ENCODE data around the gene ADGRF4. TPM values are rescaled to one million over a fixed set of nuclear protein-coding genes. Genes with fewer than 3 reads are reported as not detected.

Gene ADGRF4
- total and polyA plus RNA-seq, 2 of the 8 experiments (the other 6 are each of a cell fraction or from before 2014, with no cell fraction given): 0.02 TPM; not detected in 1

DNA sequence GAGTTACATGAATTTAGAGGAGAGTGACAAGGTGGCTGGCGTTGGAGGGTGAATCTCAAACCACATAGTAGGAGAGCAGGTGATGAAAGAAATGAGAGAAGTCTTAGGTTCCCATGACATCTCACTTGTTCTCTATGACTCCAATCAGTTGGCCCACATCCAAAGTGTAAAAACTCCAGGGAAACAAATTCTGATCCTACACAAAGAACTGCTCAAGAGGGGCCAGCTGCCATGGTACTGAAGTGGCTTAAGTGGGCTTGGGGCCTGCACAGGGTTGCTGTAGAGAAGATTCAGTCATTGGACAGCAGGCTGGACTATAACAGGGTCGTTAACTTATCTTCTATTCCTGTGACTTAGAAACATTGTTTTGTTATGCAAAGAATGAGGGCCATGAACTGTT is 7.6 kb upstream of the ADGRF4 start:
- H4K20me1 ChIP-seq (replicated peaks in 1 of 2; ENCODE audit: control insufficient read depth in 1 of 2, insufficient read depth in 2 of 2, low read length in 2 of 2): no peaks in the 10 kb centered on the region
- H2BK120ac ChIP-seq (replicated peaks; ENCODE audit: low read depth, low read length): no peak overlapping the region
- FAIRE-seq (no peak), DNase-seq (ENCODE audit: low read depth in 1 of 2, low spot score in 2 of 2) (no peak)
- H2AFZ ChIP-seq (ENCODE audit: low read length): no peak overlapping the region
- no peak overlapping the region for H3K4me2 ChIP-seq (ENCODE audit: insufficient read depth in 1 of 2, low read depth in 2 of 2, low read length in 2 of 2)
- no peak overlapping the region for H2BK20ac ChIP-seq (ENCODE audit: low read length)
- H3K36me3 ChIP-seq (ENCODE audit: control insufficient read depth in 2 of 4, insufficient read depth in 4 of 4, low read length in 3 of 4): no peaks in the 10 kb centered on the region
- H2BK5ac ChIP-seq (ENCODE audit: low read depth, low read length): no peak overlapping the region
- ChIA-PET POLR2A (ENCODE audit: partially characterized antibody) (interaction anchor here (0.6 kb wide), 1 partner anchor 324 kb away, joined by 4 read pairs; no protein-coding TSS in a partner anchor), CTCF (ENCODE audit: partially characterized antibody) (interaction anchor here (0.9 to 1.4 kb wide), 4 partner anchors 15 to 57 kb away, joined by 3 to 5 read pairs (median 3); no protein-coding TSS in a partner anchor)
- H2AK5ac ChIP-seq (ENCODE audit: low read depth, low read length): no peak overlapping the region
- H3K27ac ChIP-seq (ENCODE audit: low read depth, low read length): no peak overlapping the region
- no peak overlapping the region for H3K9ac ChIP-seq (replicated peaks in 1 of 4; ENCODE audit: extremely low read depth in 1 of 4, low read depth in 3 of 4, low read length in 3 of 4)
- no peak overlapping the region for H4K91ac ChIP-seq (replicated peaks; ENCODE audit: insufficient read length, low read length)
- no peak overlapping the region for H4K8ac ChIP-seq (ENCODE audit: extremely low read depth, insufficient read depth, low read length)
- no peak overlapping the region for H3K56ac ChIP-seq (replicated peaks; ENCODE audit: insufficient read length, low read depth, low read length)
- 79% methylated on average over 2 of the region's 2 CpGs; no CpG with 5 or more reads in 1 of the 2 experiments for WGBS, 2 experiments (ENCODE audit: extremely low coverage in 1 of 2, insufficient coverage in 1 of 2, insufficient read length in 1 of 2, insufficient replicate concordance in 2 of 2, low coverage in 1 of 2, low lambda C conversion rate in 2 of 2, missing lambda C conversion rate in 1 of 2)
- no peak overlapping the region for H2BK15ac ChIP-seq (ENCODE audit: low read length)
- H3K18ac ChIP-seq (ENCODE audit: extremely low read depth, low read length): no peak overlapping the region
- no peaks in the 10 kb centered on the region for H3K79me2 ChIP-seq (ENCODE audit: control insufficient read depth in 1 of 2, insufficient read depth in 2 of 2, low read length in 2 of 2)
- no peak overlapping the region for H2BK12ac ChIP-seq (ENCODE audit: low read depth, low read length)
- no peaks in the 10 kb centered on the region for H3K79me1 ChIP-seq (ENCODE audit: low read depth, low read length)
- no peaks in the 10 kb centered on the region for H3K4me1 ChIP-seq (replicated peaks in 1 of 4; ENCODE audit: control insufficient read depth in 3 of 4, insufficient read depth in 4 of 4, low read length in 3 of 4)
- H3K27me3 ChIP-seq (replicated peaks in 1 of 4; ENCODE audit: control insufficient read depth in 3 of 4, extremely low read depth in 1 of 4, insufficient read depth in 3 of 4, low read length in 3 of 4): no peaks in the 10 kb centered on the region
- H3K23ac ChIP-seq (ENCODE audit: insufficient read length): no peak overlapping the region
- H3K4ac ChIP-seq (replicated peaks; ENCODE audit: insufficient read length, low read depth, low read length): no peak overlapping the region
- H3K4me3 ChIP-seq (ENCODE audit: extremely low read depth in 1 of 4, insufficient read depth in 2 of 4, low read depth in 3 of 4, low read length in 4 of 4): no peak overlapping the region
- no peaks in the 10 kb centered on the region for H3K23me2 ChIP-seq (ENCODE audit: low read depth, low read length)
- no peak overlapping the region for H4K5ac ChIP-seq (ENCODE audit: insufficient read length, low read depth, low read length)
- H3K9me3 ChIP-seq (ENCODE audit: insufficient read depth in 2 of 2, low read depth in 1 of 2, low read length in 1 of 2): no peaks in the 10 kb centered on the region
- H3K14ac ChIP-seq (ENCODE audit: insufficient read length): no peak overlapping the region
- TF ChIP-seq YY1 (IDR thresholded peaks at IDR 0.05; ENCODE audit: low read depth, low read length) (no peak), POLR2A (IDR thresholded peaks at IDR 0.05; ENCODE audit: control extremely low read depth in 1 of 2, low read depth in 2 of 2, low read length in 2 of 2) (no peak), CREB1 (IDR thresholded peaks at IDR 0.05) (no peak), POU5F1 (IDR thresholded peaks at IDR 0.05; ENCODE audit: low read depth, low read length) (no peak), JUN (IDR thresholded peaks at IDR 0.05; ENCODE audit: low read depth, low read length) (no peak), HDAC2 (IDR thresholded peaks at IDR 0.05; ENCODE audit: borderline replicate concordance in 1 of 2, low read depth in 2 of 2, low read length in 2 of 2) (no peak), RXRA (IDR thresholded peaks at IDR 0.05; ENCODE audit: insufficient read depth, low read depth, low read length) (no peak), E2F6 (IDR thresholded peaks at IDR 0.05) (no peak), SUZ12 (IDR thresholded peaks at IDR 0.05; ENCODE audit: low read length) (no peak), TCF12 (IDR thresholded peaks at IDR 0.05; ENCODE audit: low read depth, low read length) (no peak), TAF1 (IDR thresholded peaks at IDR 0.05; ENCODE audit: low read depth, low read length) (no peak), CHD1 (IDR thresholded peaks at IDR 0.05; ENCODE audit: low read depth, low read length) (no peak), KDM4A (IDR thresholded peaks at IDR 0.05; ENCODE audit: low read depth, low read length, severe bottlenecking) (no peak)
- TF ChIP-seq, protein P1, sequence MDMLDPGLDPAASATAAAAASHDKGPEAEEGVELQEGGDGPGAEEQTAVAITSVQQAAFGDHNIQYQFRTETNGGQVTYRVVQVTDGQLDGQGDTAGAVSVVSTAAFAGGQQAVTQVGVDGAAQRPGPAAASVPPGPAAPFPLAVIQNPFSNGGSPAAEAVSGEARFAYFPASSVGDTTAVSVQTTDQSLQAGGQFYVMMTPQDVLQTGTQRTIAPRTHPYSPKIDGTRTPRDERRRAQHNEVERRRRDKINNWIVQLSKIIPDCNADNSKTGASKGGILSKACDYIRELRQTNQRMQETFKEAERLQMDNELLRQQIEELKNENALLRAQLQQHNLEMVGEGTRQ (IDR thresholded peaks at IDR 0.05; ENCODE audit: low read length): no peak

All from H1 (cell line).